ENCODE measurements around the gene COQ5.

- TF ChIP-seq, protein P1, sequence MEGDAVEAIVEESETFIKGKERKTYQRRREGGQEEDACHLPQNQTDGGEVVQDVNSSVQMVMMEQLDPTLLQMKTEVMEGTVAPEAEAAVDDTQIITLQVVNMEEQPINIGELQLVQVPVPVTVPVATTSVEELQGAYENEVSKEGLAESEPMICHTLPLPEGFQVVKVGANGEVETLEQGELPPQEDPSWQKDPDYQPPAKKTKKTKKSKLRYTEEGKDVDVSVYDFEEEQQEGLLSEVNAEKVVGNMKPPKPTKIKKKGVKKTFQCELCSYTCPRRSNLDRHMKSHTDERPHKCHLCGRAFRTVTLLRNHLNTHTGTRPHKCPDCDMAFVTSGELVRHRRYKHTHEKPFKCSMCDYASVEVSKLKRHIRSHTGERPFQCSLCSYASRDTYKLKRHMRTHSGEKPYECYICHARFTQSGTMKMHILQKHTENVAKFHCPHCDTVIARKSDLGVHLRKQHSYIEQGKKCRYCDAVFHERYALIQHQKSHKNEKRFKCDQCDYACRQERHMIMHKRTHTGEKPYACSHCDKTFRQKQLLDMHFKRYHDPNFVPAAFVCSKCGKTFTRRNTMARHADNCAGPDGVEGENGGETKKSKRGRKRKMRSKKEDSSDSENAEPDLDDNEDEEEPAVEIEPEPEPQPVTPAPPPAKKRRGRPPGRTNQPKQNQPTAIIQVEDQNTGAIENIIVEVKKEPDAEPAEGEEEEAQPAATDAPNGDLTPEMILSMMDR (IDR thresholded peaks at IDR 0.05), result peak; percentile 85 to 93 (median 93)
- peak; percentile 33 for TF ChIP-seq POLR2A (IDR thresholded peaks at IDR 0.05; ENCODE audit: low read depth)
These were observed 59.4 kb downstream of the COQ5 start, which contains the start of gene SRSF9 for GRCh38 chr12:120469450-120470149.

Measured in esophagus muscularis mucosa (tissue), 3 donors.